Memory B cell (primary cell): ENCODE results near the gene OLFM3.

Experiments
- ATAC-seq: fragments of 150-1000 bp; cut with Tn5 transposase; 2 replicates; pipeline ENCODE4 v1.10.0; 2021; ENCODE audit warnings: low read depth, mild to moderate bottlenecking, moderate library complexity
- DNase-seq, 2 donors: peaks; one replicate each; pipeline ENCODE4 v3.0.0; 2022; ENCODE audit warnings: low spot score in 2 of 2
- H3K27ac Mint-ChIP-seq: one replicate; pipeline ENCODE4 v1.8.0; 2022; ENCODE audit warnings: mild to moderate bottlenecking, moderate library complexity, mixed read lengths
- H3K27me3 Mint-ChIP-seq: one replicate; pipeline ENCODE4 v1.8.0; 2022; ENCODE audit warnings: mixed read lengths
- H3K36me3 Mint-ChIP-seq: one replicate; pipeline ENCODE4 v1.8.0; 2022; ENCODE audit warnings: mild to moderate bottlenecking, mixed read lengths
- H3K4me1 Mint-ChIP-seq: one replicate; pipeline ENCODE4 v1.8.0; 2022; ENCODE audit warnings: mixed read lengths
- H3K4me3 Mint-ChIP-seq: one replicate; pipeline ENCODE4 v1.8.0; 2022; ENCODE audit warnings: mild to moderate bottlenecking, moderate library complexity, mixed read lengths
- H3K9me3 Mint-ChIP-seq: one replicate; pipeline ENCODE4 v1.8.0; 2022; ENCODE audit warnings: mixed read lengths

Gene OLFM3

GRCh38 chr1:101920577-101920976 lies 76.1 kb downstream of the OLFM3 start:
- ATAC-seq (no peak), DNase-seq (no peak)
- H3K4me3 Mint-ChIP-seq = no peak overlapping the region
- H3K27ac Mint-ChIP-seq = no peak overlapping the region
- H3K9me3 Mint-ChIP-seq = no peaks in the 10 kb centered on the region
- no peaks in the 10 kb centered on the region for H3K27me3 Mint-ChIP-seq
- H3K4me1 Mint-ChIP-seq = no peaks in the 10 kb centered on the region
- H3K36me3 Mint-ChIP-seq = no peaks in the 10 kb centered on the region

DNA sequence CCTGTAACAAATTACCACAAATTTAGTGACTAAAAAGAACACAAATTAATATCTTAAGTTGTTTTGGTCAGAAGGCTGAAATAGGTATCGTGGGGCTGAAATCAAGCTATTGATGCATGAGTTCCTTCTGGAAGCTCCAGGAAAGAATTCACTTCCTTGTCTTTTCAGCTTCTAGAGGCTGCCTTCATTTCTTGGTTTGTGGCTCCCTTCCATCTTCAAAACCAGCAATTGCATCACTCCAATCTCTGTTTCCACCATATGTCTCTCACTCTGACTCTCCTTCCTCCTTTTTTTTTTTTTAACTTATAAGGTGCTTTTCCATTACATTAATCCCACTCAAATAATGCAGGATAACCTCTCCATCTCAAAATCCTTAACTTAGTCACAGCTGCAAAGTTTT lies 78.4 kb downstream of the OLFM3 start:
- Mint-ChIP-seq H3K27ac (no peak overlapping the region), H3K4me1 (no peaks in the 10 kb centered on the region), H3K9me3 (peaks cover 1% of the 10 kb centered on the region), H3K36me3 (no peaks in the 10 kb centered on the region), H3K4me3 (no peak overlapping the region), H3K27me3 (no peaks in the 10 kb centered on the region)
- DNase-seq (no peak), ATAC-seq (no peak)

DNA sequence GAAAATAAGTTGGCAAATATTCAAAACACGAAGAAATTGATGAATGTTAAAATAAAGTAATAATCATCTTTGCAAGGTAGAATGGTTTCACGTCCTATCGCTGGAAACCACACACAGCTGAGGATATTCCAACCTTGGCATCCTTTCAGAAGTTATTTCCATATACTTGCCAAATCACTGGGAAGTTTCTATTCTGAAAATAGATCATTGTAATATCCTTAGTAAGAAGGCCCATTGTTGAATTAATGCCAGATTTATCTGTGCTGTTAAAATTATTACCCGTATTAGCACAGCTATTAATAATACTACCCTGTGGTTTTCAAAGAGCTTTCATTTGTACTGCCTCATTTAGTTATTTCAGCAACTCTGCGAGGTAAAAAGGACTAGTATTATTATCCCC lies 81.1 kb downstream of the OLFM3 start:
- no peak for DNase-seq
- no peaks in the 10 kb centered on the region for H3K36me3 Mint-ChIP-seq
- no peaks in the 10 kb centered on the region for H3K27me3 Mint-ChIP-seq
- peaks cover 1% of the 10 kb centered on the region for H3K9me3 Mint-ChIP-seq
- no peak for ATAC-seq
- no peak overlapping the region for H3K27ac Mint-ChIP-seq
- H3K4me1 Mint-ChIP-seq = no peaks in the 10 kb centered on the region
- no peak overlapping the region for H3K4me3 Mint-ChIP-seq

DNA sequence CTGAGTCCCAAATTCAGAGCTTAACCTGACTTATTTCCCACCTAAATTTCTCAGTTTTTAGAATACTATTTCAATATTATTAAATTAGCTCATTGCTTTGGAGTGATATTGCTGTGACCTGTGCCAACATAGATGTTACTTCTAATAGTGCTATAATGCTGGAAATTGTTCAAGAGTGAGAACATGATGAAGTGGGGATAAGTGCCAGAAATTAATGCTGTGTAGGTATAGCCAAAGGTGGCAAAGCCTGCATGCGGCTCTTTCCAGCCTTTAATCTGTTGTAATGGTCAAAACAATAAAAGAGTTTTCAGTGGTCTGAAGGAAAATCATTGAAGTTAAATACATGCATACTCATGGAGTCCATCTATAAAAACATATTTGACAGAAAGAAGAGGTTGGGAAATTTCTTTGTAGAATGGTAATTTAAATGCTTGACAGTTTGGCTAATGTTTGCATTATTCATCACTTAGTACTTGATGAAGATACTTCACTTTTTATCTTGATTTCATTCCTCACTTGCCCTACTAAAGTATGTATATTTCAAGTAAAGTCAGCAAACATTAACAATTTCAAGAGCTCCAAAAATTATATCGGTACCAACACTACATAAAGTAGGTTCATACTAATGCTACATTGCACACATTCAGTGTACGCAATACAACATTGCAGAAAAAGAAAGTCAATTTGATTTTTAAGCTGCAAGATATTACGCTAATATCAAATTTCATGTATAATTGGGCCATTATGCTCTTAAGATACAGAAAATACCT lies 82.1 kb downstream of the OLFM3 start:
- H3K4me1 Mint-ChIP-seq = no peaks in the 10 kb centered on the region
- no peaks in the 10 kb centered on the region for H3K36me3 Mint-ChIP-seq
- no peak overlapping the region for H3K27ac Mint-ChIP-seq
- H3K4me3 Mint-ChIP-seq = no peak overlapping the region
- H3K27me3 Mint-ChIP-seq = no peaks in the 10 kb centered on the region
- peaks cover 1% of the 10 kb centered on the region for H3K9me3 Mint-ChIP-seq
- no peak for DNase-seq
- ATAC-seq = no peak

DNA sequence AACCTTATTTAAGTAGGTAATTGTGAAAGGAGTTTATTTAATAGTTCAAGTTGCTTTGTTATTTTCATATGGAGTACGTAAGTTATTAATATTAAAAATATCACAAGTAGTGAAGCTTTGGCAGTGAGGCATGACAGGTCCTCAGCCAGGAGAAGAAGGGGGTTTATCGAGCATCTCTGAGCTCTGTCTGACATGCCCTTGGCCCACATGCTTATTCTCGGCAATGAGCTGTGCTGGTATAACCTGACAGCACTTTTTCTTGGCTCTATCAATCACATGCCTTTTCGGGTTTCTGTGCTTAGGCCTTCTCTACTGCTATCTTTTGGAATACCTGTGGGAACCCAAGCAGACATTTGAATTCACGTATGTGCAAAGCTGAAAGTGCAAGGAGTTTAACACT lies 84.8 kb downstream of the OLFM3 start:
- H3K27ac Mint-ChIP-seq = no peak overlapping the region

GRCh38 chr1:101908980-101909379 lies 87.7 kb downstream of the OLFM3 start:
- H3K4me1 Mint-ChIP-seq = no peaks in the 10 kb centered on the region
- peaks cover 1% of the 10 kb centered on the region for H3K9me3 Mint-ChIP-seq
- no peaks in the 10 kb centered on the region for H3K27me3 Mint-ChIP-seq
- no peak overlapping the region for H3K27ac Mint-ChIP-seq
- ATAC-seq = no peak
- H3K4me3 Mint-ChIP-seq = no peak overlapping the region
- H3K36me3 Mint-ChIP-seq = no peaks in the 10 kb centered on the region
- DNase-seq = no peak

More for the DNA sequence above, 84.8 kb downstream of the OLFM3 start:
- no peak for ATAC-seq
- no peaks in the 10 kb centered on the region for H3K27me3 Mint-ChIP-seq
- peaks cover 2% of the 10 kb centered on the region for H3K9me3 Mint-ChIP-seq
- no peaks in the 10 kb centered on the region for H3K4me1 Mint-ChIP-seq
- no peak overlapping the region for H3K4me3 Mint-ChIP-seq
- no peaks in the 10 kb centered on the region for H3K36me3 Mint-ChIP-seq
- no peak for DNase-seq

DNA sequence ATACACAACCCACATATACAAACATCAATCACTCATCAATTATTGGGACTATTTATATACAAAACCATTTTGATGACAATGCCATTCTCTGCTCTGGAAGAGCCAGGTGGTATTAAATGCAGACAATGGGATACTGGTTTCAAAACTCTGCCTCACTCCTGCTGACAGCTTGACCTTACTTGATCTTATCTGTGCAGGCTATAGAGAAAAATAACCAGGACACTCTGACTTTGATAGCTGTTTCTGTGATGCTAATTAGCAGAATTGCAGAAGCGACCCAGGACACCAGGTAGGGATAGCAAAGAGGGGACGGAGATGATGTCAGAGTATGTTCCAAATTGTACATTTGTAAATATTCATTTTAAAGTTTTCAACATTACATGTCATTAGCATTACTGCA lies 89.5 kb downstream of the OLFM3 start:
- Mint-ChIP-seq H3K4me1 (no peaks in the 10 kb centered on the region), H3K27ac (no peak overlapping the region), H3K9me3 (peaks cover 1% of the 10 kb centered on the region), H3K36me3 (no peaks in the 10 kb centered on the region), H3K4me3 (no peak overlapping the region), H3K27me3 (no peaks in the 10 kb centered on the region)
- no peak for ATAC-seq
- no peak for DNase-seq

- no peaks in the 10 kb centered on the region for H3K27me3 Mint-ChIP-seq
- H3K9me3 Mint-ChIP-seq = peaks cover 1% of the 10 kb centered on the region
- ATAC-seq (no peak), DNase-seq (no peak)
- no peaks in the 10 kb centered on the region for H3K36me3 Mint-ChIP-seq
- H3K4me3 Mint-ChIP-seq = no peak overlapping the region
- no peak overlapping the region for H3K27ac Mint-ChIP-seq
- H3K4me1 Mint-ChIP-seq = no peaks in the 10 kb centered on the region
Measured at GRCh38 chr1:101905283-101905835, 91.4 kb downstream of the OLFM3 start.

DNA sequence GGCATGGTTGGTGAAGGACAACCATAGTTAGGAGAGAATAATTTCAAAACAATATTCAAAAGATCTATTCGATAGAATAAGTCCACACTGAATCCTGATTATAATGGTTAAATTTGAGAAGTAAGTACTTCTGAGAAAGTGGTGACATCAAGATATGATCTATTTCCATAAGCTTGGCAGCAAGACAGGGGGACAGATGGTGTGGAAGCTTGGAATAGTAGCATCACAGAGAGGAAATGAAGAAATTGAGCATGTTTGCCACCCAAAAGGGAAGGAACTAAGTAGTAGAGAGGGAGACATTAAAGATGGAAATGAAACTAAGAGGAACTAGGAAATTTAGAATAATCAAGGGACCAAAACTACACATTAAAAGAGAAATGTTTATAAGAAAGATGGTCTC lies 94.5 kb downstream of the OLFM3 start:
- Mint-ChIP-seq H3K36me3 (no peaks in the 10 kb centered on the region), H3K4me1 (no peaks in the 10 kb centered on the region), H3K27ac (no peak overlapping the region), H3K9me3 (no peaks in the 10 kb centered on the region), H3K27me3 (no peaks in the 10 kb centered on the region), H3K4me3 (no peak overlapping the region)
- ATAC-seq (no peak), DNase-seq (no peak)

GRCh38 chr1:101898137-101898536 lies 98.6 kb downstream of the OLFM3 start:
- Mint-ChIP-seq H3K9me3 (peaks cover 1% of the 10 kb centered on the region), H3K27ac (no peak overlapping the region), H3K27me3 (no peaks in the 10 kb centered on the region), H3K4me1 (no peaks in the 10 kb centered on the region), H3K4me3 (no peak overlapping the region), H3K36me3 (no peaks in the 10 kb centered on the region)
- ATAC-seq = no peak
- DNase-seq = no peak

DNA sequence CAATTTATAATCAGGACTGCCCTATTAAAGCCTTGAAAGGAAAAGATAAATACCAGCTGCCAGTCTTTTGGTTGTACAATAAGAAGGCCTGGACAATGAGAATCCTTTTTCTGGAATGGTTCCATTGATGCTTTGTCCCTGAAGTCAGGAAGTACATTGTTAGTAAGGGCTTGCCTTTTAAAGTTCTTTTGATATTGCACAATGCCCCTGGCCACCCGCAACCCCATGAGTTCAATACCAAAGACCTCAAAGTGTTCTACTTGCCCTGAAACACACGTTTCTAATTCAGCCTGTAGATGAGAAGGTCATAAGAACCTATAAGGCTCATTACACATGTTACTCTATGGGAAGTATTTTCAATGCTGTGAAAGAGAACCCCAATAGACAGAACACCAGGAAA lies 112.1 kb downstream of the OLFM3 start:
- no peak overlapping the region for H3K27ac Mint-ChIP-seq
- ATAC-seq = no peak

GRCh38 chr1:101875891-101876290 lies 120.8 kb downstream of the OLFM3 start:
- peaks cover 2% of the 10 kb centered on the region for H3K27me3 Mint-ChIP-seq
- no peak for ATAC-seq
- H3K4me1 Mint-ChIP-seq = no peaks in the 10 kb centered on the region
- DNase-seq = no peak
- no peak overlapping the region for H3K27ac Mint-ChIP-seq
- no peaks in the 10 kb centered on the region for H3K36me3 Mint-ChIP-seq
- no peaks in the 10 kb centered on the region for H3K9me3 Mint-ChIP-seq
- H3K4me3 Mint-ChIP-seq = no peak overlapping the region

More for the DNA sequence above, 112.1 kb downstream of the OLFM3 start:
- Mint-ChIP-seq H3K9me3 (peaks cover 4% of the 10 kb centered on the region), H3K27me3 (peaks cover 3% of the 10 kb centered on the region), H3K36me3 (no peaks in the 10 kb centered on the region), H3K4me1 (no peaks in the 10 kb centered on the region), H3K4me3 (no peak overlapping the region)
- DNase-seq = no peak

DNA sequence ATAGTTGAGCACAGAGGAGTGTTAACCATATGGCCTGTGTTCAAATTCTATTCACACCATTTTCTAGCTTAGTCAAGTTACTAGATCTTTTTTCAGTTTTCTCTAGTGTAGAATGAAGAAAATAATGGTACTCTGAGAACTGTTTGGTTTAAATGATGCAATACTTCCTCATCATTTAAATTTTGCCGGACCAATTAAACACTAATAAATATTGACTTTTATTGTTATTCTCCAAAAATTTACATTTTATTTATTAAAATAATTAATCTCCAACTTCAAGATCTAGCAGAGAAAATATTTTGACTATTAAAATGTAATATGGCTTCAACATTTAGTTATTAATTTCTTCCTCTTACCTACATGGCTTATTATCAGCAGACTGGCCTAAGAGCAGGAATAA lies 123.1 kb downstream of the OLFM3 start:
- Mint-ChIP-seq H3K9me3 (peaks cover 2% of the 10 kb centered on the region), H3K4me3 (no peak overlapping the region), H3K4me1 (no peaks in the 10 kb centered on the region), H3K27me3 (peaks cover 2% of the 10 kb centered on the region), H3K36me3 (no peaks in the 10 kb centered on the region), H3K27ac (no peak overlapping the region)
- DNase-seq (no peak), ATAC-seq (no peak)

- DNase-seq (no peak), ATAC-seq (no peak)
Measured at GRCh38 chr1:101859941-101860340, 136.8 kb downstream of the OLFM3 start.

GRCh38 chr1:101854271-101854670 lies 142.5 kb downstream of the OLFM3 start:
- DNase-seq = no peak
- Mint-ChIP-seq H3K9me3 (peaks cover 1% of the 10 kb centered on the region), H3K4me3 (no peak overlapping the region), H3K27me3 (no peaks in the 10 kb centered on the region), H3K4me1 (peaks cover 2% of the 10 kb centered on the region), H3K36me3 (no peaks in the 10 kb centered on the region), H3K27ac (no peak overlapping the region)
- ATAC-seq = no peak

More at GRCh38 chr1:101859941-101860340, 136.8 kb downstream of the OLFM3 start:
- Mint-ChIP-seq H3K4me1 (peaks cover 2% of the 10 kb centered on the region), H3K27me3 (no peaks in the 10 kb centered on the region), H3K27ac (no peak overlapping the region), H3K4me3 (no peak overlapping the region), H3K36me3 (no peaks in the 10 kb centered on the region), H3K9me3 (peaks cover 3% of the 10 kb centered on the region)
